Measurements from ENCODE around the gene DPEP2NB.
"Not testable (repeated sequence)": the region's sequence is repeated elsewhere in the genome, so short reads cannot be mapped to it uniquely, and the experiment has no call there.

DPEP2NB gene

GRCh38 chr16:68013440-68013839, 2.3 kb downstream of the DPEP2NB start:
- no peak for DNase-seq

GRCh38 chr16:68009872-68010271, 5.8 kb downstream of the DPEP2NB start:
- not testable (repeated sequence) for DNase-seq

GRCh38 chr16:68009157-68009735, 6.5 kb downstream of the DPEP2NB start:
- DNase-seq, result no peak

- no peak for DNase-seq
Observed at GRCh38 chr16:68005786-68006286, 9.9 kb downstream of the DPEP2NB start.

- no peak for DNase-seq
Observed at GRCh38 chr16:68005211-68005610, 10.5 kb downstream of the DPEP2NB start.

- DNase-seq, result no peak
Observed at GRCh38 chr16:68003031-68003430, 12.7 kb downstream of the DPEP2NB start.

GRCh38 chr16:68000450-68000849, 15.3 kb downstream of the DPEP2NB start:
- no peak for DNase-seq

- DNase-seq, result no peak
Observed at GRCh38 chr16:67999985-68000384, 15.7 kb downstream of the DPEP2NB start.

- not testable (repeated sequence) for DNase-seq
Observed at GRCh38 chr16:67998779-67999688, 16.7 kb downstream of the DPEP2NB start, which contains the start of gene DPEP2. Gene DPEP2 (minus strand): TSS chr16:67999484. CDS start chr16:67993212, 6,272 bp downstream.

- not testable (repeated sequence) for DNase-seq
Observed at GRCh38 chr16:67998231-67998778, 17.4 kb downstream of the DPEP2NB start.

GRCh38 chr16:67996666-67997065, 19.0 kb downstream of the DPEP2NB start:
- no peak for DNase-seq

- no peak for DNase-seq
Observed at GRCh38 chr16:67995423-67995822, 20.3 kb downstream of the DPEP2NB start.

GRCh38 chr16:67994040-67994408, 21.7 kb downstream of the DPEP2NB start:
- DNase-seq, result not testable (repeated sequence)

- DNase-seq, result peak; percentile 78
Observed at GRCh38 chr16:67993207-67994039, 22.3 kb downstream of the DPEP2NB start.

- no peak for DNase-seq
Observed at GRCh38 chr16:67992661-67993206, 23.0 kb downstream of the DPEP2NB start.

- DNase-seq, result no peak
Observed at GRCh38 chr16:67990018-67990386, 25.7 kb downstream of the DPEP2NB start.

GRCh38 chr16:67989322-67990017, 26.2 kb downstream of the DPEP2NB start:
- no peak for DNase-seq

- no peak for DNase-seq
Observed at GRCh38 chr16:67988675-67989074, 27.0 kb downstream of the DPEP2NB start.

- no peak for DNase-seq
Observed at GRCh38 chr16:67987460-67988160, 28.1 kb downstream of the DPEP2NB start.

GRCh38 chr16:67986949-67987348, 28.8 kb downstream of the DPEP2NB start:
- no peak for DNase-seq
